HEK293 (cell line): ENCODE results near the gene CYP27B1.
"Not testable (repeated sequence)": the region's sequence is repeated elsewhere in the genome, so short reads cannot be mapped to it uniquely, and the experiment has no call there.

Source experiments
- CTCF ChIP-seq: fragments of 450-650 bp; formaldehyde crosslinking; IDR thresholded peaks from 2 replicates; pipeline ENCODE4 v1.5.1; 2016; ENCODE audit warnings: missing biosample characterization, missing genetic modification characterization
- PRDM2 ChIP-seq: fragments of 450-650 bp; formaldehyde crosslinking; IDR thresholded peaks from 2 replicates; pipeline ENCODE4 v1.5.1; 2016; ENCODE audit warnings: missing biosample characterization, missing genetic modification characterization, borderline replicate concordance
- ZBTB26 ChIP-seq: fragments of 450-650 bp; formaldehyde crosslinking; optimal IDR thresholded peaks from 2 replicates; pipeline ENCODE3; 2016; ENCODE audit warnings: missing biosample characterization, mild to moderate bottlenecking, missing genetic modification characterization
- ZNF280D ChIP-seq: fragments of 450-650 bp; formaldehyde crosslinking; IDR thresholded peaks from 2 replicates; pipeline ENCODE4 v1.5.1; 2016; ENCODE audit warnings: missing biosample characterization, missing genetic modification characterization
- ZNF302 ChIP-seq: fragments of 450-650 bp; formaldehyde crosslinking; IDR thresholded peaks from 2 replicates; pipeline ENCODE4 v1.5.1; 2016; ENCODE audit warnings: missing biosample characterization, missing genetic modification characterization, low read depth
- ZNF544 ChIP-seq: fragments of 450-650 bp; formaldehyde crosslinking; IDR thresholded peaks from 2 replicates; pipeline ENCODE4 v1.5.0; 2017; ENCODE audit warnings: missing biosample characterization, missing genetic modification characterization

GRCh38 chr12:57715036-57715748 is 51.7 kb downstream of the CYP27B1 start:
- TF ChIP-seq ZBTB26 (tag by site-specific recombination); CTCF (tag by site-specific recombination); ZNF544 (tag by site-specific recombination); ZNF302 (tag by site-specific recombination); ZNF280D (tag by site-specific recombination); PRDM2: not testable (repeated sequence)
